Activated CD8-positive, alpha-beta T cell treated with anti-CD3 and anti-CD28 coated beads for 36 hours (primary cell): Measurements from ENCODE around the gene IFITM5. TPM values are rescaled to one million over a fixed set of nuclear protein-coding genes. Genes with fewer than 3 reads are reported as not detected.
"Not testable (repeated sequence)": the region's sequence is repeated elsewhere in the genome, so short reads cannot be mapped to it uniquely, and the experiment has no call there.

Experiments
- ATAC-seq: fragments of 200-7000 bp; cut with Tn5 transposase; one replicate; pipeline ENCODE4 v1.10.0; 2021; ENCODE audit warnings: mild to moderate bottlenecking, moderate library complexity
- CTCF ChIA-PET: fragments of 350-600 bp; sonication (Branson Sonifier 250); formaldehyde crosslinking; loops from one replicate; lab custom pipeline; 2021; ENCODE audit warnings: antibody characterized with exemption; lab: Charles Lee
- POLR2A ChIA-PET: fragments of 350-600 bp; sonication (Branson Sonifier 250); formaldehyde crosslinking; loops from one replicate; lab custom pipeline; 2021; ENCODE audit warnings: antibody characterized with exemption; lab: Charles Lee
- DNase-seq: peaks from one replicate; pipeline ENCODE4 v3.0.0-alpha.2; 2020
- H3K27ac Mint-ChIP-seq: one replicate; pipeline ENCODE4 v1.8.0; 2021; ENCODE audit warnings: mild to moderate bottlenecking, mixed read lengths
- H3K27me3 Mint-ChIP-seq: one replicate; pipeline ENCODE4 v1.8.0; 2021; ENCODE audit warnings: mixed read lengths
- H3K36me3 Mint-ChIP-seq: one replicate; pipeline ENCODE4 v1.8.0; 2021; ENCODE audit warnings: low read depth, mixed read lengths
- H3K4me1 Mint-ChIP-seq: one replicate; pipeline ENCODE4 v1.8.0; 2021; ENCODE audit warnings: low read depth, mixed read lengths
- H3K4me3 Mint-ChIP-seq: one replicate; pipeline ENCODE4 v1.8.0; 2021; ENCODE audit warnings: mild to moderate bottlenecking, moderate library complexity, mixed read lengths
- H3K9me3 Mint-ChIP-seq: one replicate; pipeline ENCODE4 v1.8.0; 2021; ENCODE audit warnings: mixed read lengths
- CTCF ChIP-seq: fragments of 200-600 bp; IDR thresholded peaks from one replicate; pipeline ENCODE4 v1.8.0; 2022; ENCODE audit warnings: antibody characterized with exemption, mild to moderate bottlenecking
- intact Hi-C: fragments of 100-400 bp; cut with micrococcal nuclease; formaldehyde crosslinking; loops from one replicate; pipeline ENCODE4 v1.10.0; 2022
- total RNA-seq, 2 experiments: library from RNA; stranded (reverse); gene quantifications; one replicate each; pipeline ENCODE4 v1.2.3, GENCODE V29; 2021

The IFITM5 gene
- total RNA-seq, 2 experiments from 2014 or later = not detected

DNA sequence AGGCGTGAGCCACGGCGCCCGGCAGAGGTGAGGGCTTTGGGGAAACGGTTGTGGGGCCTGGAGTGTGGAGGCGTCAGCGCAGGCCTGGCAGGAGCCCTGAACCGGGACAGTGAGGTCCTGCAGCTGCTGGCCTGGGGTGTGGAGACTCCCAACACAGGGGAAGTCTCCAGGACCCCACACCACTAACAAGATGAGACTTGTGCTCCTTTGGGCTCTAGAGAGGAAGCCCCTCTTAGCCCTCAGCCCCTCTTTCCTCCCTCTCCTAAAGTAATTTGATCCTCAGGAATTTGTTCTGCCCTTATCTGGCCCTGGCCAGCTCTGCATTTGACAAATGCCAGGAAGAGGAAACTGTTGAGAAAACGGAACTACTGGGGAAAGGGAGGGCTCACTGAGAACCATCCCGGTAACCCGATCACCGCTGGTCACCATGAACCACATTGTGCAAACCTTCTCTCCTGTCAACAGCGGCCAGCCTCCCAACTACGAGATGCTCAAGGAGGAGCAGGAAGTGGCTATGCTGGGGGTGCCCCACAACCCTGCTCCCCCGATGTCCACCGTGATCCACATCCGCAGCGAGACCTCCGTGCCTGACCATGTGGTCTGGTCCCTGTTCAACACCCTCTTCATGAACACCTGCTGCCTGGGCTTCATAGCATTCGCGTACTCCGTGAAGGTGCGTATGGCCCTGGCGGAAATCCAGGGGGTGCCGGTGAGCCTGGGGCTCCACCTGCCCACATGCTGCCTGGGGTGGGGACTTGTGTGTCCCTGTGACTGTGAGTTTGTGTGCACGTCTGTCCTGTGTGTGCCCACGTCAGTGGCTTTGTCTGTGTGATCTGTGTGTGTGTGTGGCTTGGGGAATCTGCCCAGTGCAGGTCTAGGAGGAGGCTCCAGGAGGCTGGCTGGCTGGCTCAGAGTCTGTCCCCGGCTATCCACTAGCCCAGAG, 8.7 kb upstream of the IFITM5 start, which contains the start of gene IFITM2:
TSS of gene IFITM2 (plus strand) at position 51 of the 943 bp plus-strand sequence. CDS start at position 428, 377 bp downstream.
- H3K9me3 Mint-ChIP-seq, intact Hi-C loops, H3K27me3 Mint-ChIP-seq: not testable (repeated sequence)
- peaks cover 20% of the 10 kb centered on the region for H3K36me3 Mint-ChIP-seq
- ChIA-PET CTCF (interaction anchor here (1.1 to 6.4 kb wide), 6 partner anchors 9 to 57 kb away, joined by 3 to 51 read pairs (median 26); partner anchors contain the start of gene NLRP6), POLR2A (interaction anchor here (0.6 to 4.4 kb wide), 4 partner anchors 8 to 58 kb away, joined by 3 to 36 read pairs (median 4); partner anchors contain the start of genes IFITM1 and IFITM5)
- DNase-seq = peak; percentile 84
- H3K4me1 Mint-ChIP-seq = peaks cover 46% of the 10 kb centered on the region
- peak within 1 kb of the TSS; percentile 93 for H3K27ac Mint-ChIP-seq
- H3K4me3 Mint-ChIP-seq = peak within 1 kb of the TSS; percentile 92
- ATAC-seq = peak; percentile 55

DNA sequence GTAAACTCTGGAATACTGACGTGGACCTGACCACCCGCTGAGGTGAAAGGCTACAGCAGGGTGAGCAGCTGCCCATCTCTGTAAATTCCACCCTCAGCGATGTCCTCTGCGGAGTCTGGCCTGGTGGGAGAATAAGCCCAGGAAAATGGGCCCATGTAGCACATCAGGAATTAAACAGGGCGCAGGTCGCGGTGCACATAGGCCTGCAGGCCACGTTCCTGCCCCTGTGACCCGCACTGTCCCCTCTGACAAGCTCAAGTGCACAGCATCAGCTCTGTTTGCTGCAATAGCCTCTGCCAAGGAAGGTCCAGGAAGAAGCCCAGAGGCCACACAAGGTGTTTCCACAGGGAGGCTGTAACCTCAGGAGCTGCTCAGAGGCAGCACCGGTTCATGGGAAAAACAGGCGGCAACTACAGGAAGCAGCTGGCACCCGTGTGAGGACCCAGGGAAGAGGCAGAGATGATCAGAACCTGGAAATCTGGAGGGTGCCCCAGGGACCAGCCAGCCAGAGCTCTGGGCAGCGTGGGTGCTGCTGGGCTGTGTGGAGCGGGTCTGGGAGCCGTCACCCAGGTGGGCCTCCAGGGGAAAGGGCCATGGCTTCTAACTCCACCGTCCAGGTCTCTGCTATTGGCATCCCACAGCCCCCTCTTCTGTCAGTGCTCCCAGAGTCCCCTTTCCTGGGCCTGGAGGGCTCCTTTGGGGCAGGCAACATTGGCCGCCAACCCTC, 7.5 kb upstream of the IFITM5 start:
- peaks cover 46% of the 10 kb centered on the region for H3K4me1 Mint-ChIP-seq
- ATAC-seq (no peak), DNase-seq (no peak)
- peaks cover 20% of the 10 kb centered on the region for H3K36me3 Mint-ChIP-seq
- H3K4me3 Mint-ChIP-seq = peak overlapping the region; percentile 92
- POLR2A ChIA-PET = interaction anchor here (0.6 to 4.4 kb wide), 8 partner anchors 8 to 56 kb away, joined by 3 to 36 read pairs (median 3); partner anchors contain the start of genes IFITM1 and IFITM5
- H3K27me3 Mint-ChIP-seq = no peaks in the 10 kb centered on the region
- no peaks in the 10 kb centered on the region for H3K9me3 Mint-ChIP-seq
- CTCF ChIA-PET = interaction anchor here (1.0 to 6.4 kb wide), 15 partner anchors 9 to 212 kb away, joined by 3 to 51 read pairs (median 7); partner anchors contain the start of genes NLRP6 and PSMD13
- H3K27ac Mint-ChIP-seq = peak overlapping the region; percentile 93
- intact Hi-C loops = no loop called here
- TF ChIP-seq CTCF = no peak

DNA sequence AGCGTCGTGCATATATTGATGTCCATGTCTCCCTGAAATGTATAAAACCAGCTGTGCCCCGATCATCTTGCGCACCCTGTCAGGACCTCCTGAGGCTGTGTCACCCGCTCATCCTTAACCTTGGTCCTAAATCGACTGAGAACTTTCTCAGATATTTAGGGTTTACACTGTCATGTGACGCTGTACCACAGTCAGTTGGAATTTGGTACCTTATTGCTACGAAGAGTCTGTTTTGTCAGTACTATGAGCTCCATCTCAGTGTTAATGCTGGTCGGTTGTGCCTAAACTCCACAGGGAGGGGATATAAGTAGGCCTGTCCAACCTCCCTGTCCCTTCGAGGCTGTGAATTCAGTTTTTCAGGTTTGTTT, 6.5 kb upstream of the IFITM5 start:
- DNase-seq = no peak
- Mint-ChIP-seq H3K36me3 (peaks cover 20% of the 10 kb centered on the region), H3K4me3 (no peak overlapping the region), H3K9me3 (no peaks in the 10 kb centered on the region), H3K27ac (no peak overlapping the region), H3K27me3 (no peaks in the 10 kb centered on the region), H3K4me1 (peaks cover 43% of the 10 kb centered on the region)
- ATAC-seq = no peak
- intact Hi-C loops = loop anchor here (2.0 kb wide), 1 partner anchor 57 kb away; no protein-coding TSS in a partner anchor
- CTCF ChIA-PET = interaction anchor here (0.9 to 6.4 kb wide), 21 partner anchors 10 to 213 kb away, joined by 3 to 51 read pairs (median 7); partner anchors contain the start of genes NLRP6, PGGHG and PSMD13
- no peak for TF ChIP-seq CTCF
- POLR2A ChIA-PET = interaction anchor here (0.7 to 4.4 kb wide), 10 partner anchors 10 to 201 kb away, joined by 3 to 36 read pairs (median 3); partner anchors contain the start of gene IFITM1

- ChIA-PET CTCF (interaction anchor here (0.7 to 6.4 kb wide), 25 partner anchors 9 to 213 kb away, joined by 3 to 51 read pairs (median 6); partner anchors contain the start of genes NLRP6, PGGHG and PSMD13), POLR2A (interaction anchor here (0.7 to 4.4 kb wide), 13 partner anchors 11 to 201 kb away, joined by 3 to 36 read pairs (median 3); partner anchors contain the start of genes BET1L, IFITM1 and NLRP6)
- H3K36me3 Mint-ChIP-seq = peaks cover 20% of the 10 kb centered on the region
- TF ChIP-seq CTCF = peak; percentile 86
- H3K4me3 Mint-ChIP-seq = no peak overlapping the region
- H3K27ac Mint-ChIP-seq = no peak overlapping the region
- DNase-seq (peak; percentile 85), ATAC-seq (peak; percentile 25)
- H3K9me3 Mint-ChIP-seq = no peaks in the 10 kb centered on the region
- intact Hi-C loops = loop anchor here (2.0 kb wide), 1 partner anchor 58 kb away; no protein-coding TSS in a partner anchor
- peaks cover 5% of the 10 kb centered on the region for H3K27me3 Mint-ChIP-seq
- peaks cover 49% of the 10 kb centered on the region for H3K4me1 Mint-ChIP-seq
Measured at GRCh38 chr11:304915-305843, 5.9 kb upstream of the IFITM5 start.
